ENCODE data around the gene TP53INP2.

Gene TP53INP2

GRCh38 chr20:34712525-34713192, 8.5 kb downstream of the TP53INP2 start:
- TF ChIP-seq GATA3 (IDR thresholded peaks at IDR 0.05; ENCODE audit: low read depth, low read length): no peak
- no peak for TF ChIP-seq GATA2 (IDR thresholded peaks at IDR 0.05; ENCODE audit: low read depth, low read length)

DNA sequence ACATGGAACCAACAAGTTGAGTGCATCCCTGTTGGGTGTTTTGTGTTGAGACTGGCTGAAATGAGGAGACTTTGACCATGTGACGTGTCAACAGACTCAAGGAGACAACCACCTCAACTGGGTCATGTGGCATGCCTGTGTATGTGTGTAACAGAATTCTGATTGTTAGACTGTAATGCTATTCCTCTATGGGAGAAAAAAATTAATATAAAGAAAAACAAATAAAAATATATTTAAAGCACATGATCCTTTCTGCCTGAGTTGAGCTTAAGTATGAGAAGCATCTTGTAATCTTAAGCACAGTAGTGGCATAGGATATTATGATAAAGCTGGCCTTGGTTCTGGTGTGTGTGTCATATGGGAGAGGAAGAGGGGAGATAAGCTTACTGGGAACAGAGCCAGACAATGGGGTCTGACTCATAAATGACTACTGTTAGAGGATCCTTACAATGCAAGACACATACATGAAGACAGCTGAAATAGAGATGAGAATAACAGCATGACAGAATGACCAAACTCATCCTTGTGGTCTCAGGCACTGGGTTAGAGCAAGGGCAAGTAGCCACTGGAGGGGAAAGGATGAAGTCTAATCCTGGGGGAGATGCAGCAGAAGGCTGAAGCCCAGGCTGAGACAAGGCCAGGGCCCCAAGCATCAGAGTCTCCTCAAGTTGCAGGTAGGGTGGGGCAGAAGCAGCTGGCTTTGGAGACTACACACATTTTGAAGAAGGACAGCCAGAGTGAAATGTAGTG, 9.2 kb downstream of the TP53INP2 start:
- TF ChIP-seq GATA2 (IDR thresholded peaks at IDR 0.05; ENCODE audit: low read depth, low read length): no peak

DNA sequence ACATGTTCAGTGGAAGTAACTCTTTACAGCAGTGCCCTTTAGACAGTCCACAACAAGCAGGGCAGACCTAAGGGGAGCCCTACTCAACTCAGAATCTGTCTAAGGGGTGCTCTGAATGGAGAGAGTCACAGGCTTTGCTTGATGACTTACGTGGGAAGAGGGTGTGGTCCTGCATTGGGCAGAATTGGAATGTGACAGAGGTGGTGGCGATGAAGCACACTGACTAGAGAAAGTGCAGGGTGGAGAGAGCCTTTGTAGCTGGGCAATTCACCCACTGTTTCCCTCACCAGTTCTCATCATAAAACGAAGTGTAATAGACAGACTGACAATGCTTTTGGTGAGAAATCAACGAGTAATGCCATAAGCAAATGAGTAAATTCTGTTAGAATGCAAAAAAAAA, 11.2 kb downstream of the TP53INP2 start:
- TF ChIP-seq GATA3 (IDR thresholded peaks at IDR 0.05; ENCODE audit: low read depth, low read length) (no peak), GATA2 (IDR thresholded peaks at IDR 0.05; ENCODE audit: low read depth, low read length) (no peak)

DNA sequence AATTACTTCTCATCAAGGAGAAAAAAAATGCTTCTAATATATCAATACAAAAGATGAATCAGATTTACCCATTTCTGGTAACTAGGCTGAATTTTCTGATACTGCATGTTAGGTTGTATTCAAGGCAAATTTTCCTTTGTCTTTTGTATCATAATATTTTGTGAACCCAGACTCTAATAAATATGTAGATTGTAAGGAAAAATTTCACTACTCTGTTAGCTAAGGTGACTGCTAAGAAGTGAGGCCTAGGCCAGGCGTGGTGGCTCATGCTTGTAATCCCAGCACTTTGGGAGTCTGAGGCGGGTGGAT, 12.7 kb downstream of the TP53INP2 start:
- no peak for TF ChIP-seq GATA3 (IDR thresholded peaks at IDR 0.05; ENCODE audit: low read depth, low read length)
- TF ChIP-seq GATA2 (IDR thresholded peaks at IDR 0.05; ENCODE audit: low read depth, low read length): no peak

GRCh38 chr20:34717230-34718095, 13.3 kb downstream of the TP53INP2 start:
- TF ChIP-seq GATA2 (IDR thresholded peaks at IDR 0.05; ENCODE audit: low read depth, low read length): no peak
- TF ChIP-seq GATA3 (IDR thresholded peaks at IDR 0.05; ENCODE audit: low read depth, low read length): no peak

DNA sequence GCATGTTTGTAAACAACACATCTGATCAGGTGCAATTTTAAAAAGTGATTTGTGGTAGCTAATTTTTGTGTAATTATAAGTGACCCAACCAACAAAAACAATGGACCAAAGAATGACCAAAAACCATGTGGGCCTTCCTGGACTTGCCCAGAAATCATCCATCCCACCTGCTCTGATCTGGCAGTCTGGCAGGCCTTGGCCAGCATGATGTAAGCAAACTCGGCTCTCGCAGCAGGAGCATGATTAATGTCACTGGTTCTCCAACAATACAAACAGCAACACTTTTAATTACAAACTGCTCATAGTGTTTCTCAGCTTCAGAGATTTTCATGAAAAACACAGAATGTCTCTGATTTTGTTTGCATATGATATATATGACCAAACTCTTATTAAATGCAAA, 16.1 kb downstream of the TP53INP2 start:
- TF ChIP-seq GATA3 (IDR thresholded peaks at IDR 0.05; ENCODE audit: low read depth, low read length): no peak
- TF ChIP-seq GATA2 (IDR thresholded peaks at IDR 0.05; ENCODE audit: low read depth, low read length): no peak

- TF ChIP-seq GATA2 (IDR thresholded peaks at IDR 0.05; ENCODE audit: low read depth, low read length): no peak
- TF ChIP-seq GATA3 (IDR thresholded peaks at IDR 0.05; ENCODE audit: low read depth, low read length): no peak
Measured at GRCh38 chr20:34724172-34724571, 20.0 kb downstream of the TP53INP2 start.

DNA sequence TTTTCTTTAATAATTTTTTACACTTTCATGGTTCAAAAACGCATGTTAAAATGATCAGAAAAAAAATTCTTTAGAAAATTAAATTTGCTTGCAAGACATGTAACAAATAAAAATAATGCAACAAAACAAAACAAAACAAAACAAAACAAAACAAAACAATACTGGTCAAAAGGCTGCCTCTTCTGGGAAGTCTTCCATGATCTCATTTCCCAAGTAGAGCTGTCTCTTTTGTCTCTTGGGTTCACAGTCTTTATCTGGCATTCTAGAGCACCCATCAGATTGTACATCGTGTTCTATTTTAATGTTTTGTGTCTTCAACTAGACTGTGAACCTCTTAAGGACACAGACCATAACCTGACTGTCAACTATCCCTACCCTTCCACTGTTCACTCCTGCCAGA, 25.3 kb downstream of the TP53INP2 start:
- TF ChIP-seq GATA3 (IDR thresholded peaks at IDR 0.05; ENCODE audit: low read depth, low read length) (no peak), GATA2 (IDR thresholded peaks at IDR 0.05; ENCODE audit: low read depth, low read length) (no peak)

GRCh38 chr20:34732523-34732922, 28.4 kb downstream of the TP53INP2 start:
- TF ChIP-seq GATA3 (IDR thresholded peaks at IDR 0.05; ENCODE audit: low read depth, low read length) (no peak), GATA2 (IDR thresholded peaks at IDR 0.05; ENCODE audit: low read depth, low read length) (no peak)

GRCh38 chr20:34736106-34736735, 32.1 kb downstream of the TP53INP2 start:
- TF ChIP-seq GATA3 (IDR thresholded peaks at IDR 0.05; ENCODE audit: low read depth, low read length) (no peak), GATA2 (IDR thresholded peaks at IDR 0.05; ENCODE audit: low read depth, low read length) (no peak)

DNA sequence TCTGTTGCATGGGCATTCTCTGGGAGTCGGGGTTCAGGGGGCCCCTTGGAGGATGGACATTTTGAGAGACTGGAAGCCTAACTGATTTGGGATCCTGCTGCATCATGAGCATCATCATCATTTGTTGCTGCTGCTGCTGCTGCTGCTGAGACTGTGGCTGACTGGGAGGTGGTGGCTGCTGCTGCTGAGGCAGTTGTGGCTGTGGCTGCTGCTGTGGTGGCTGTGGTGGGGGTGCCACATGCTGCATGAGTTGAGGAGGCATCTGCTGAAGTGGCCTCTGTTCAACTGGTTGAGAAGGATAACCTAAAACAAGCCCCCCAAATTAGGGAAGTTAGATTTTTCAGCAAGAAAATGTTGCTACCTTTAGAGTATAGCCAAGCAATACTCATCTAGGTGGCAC, 38.9 kb downstream of the TP53INP2 start:
- TF ChIP-seq GATA2 (IDR thresholded peaks at IDR 0.05; ENCODE audit: low read depth, low read length): no peak
- TF ChIP-seq GATA3 (IDR thresholded peaks at IDR 0.05; ENCODE audit: low read depth, low read length): no peak

DNA sequence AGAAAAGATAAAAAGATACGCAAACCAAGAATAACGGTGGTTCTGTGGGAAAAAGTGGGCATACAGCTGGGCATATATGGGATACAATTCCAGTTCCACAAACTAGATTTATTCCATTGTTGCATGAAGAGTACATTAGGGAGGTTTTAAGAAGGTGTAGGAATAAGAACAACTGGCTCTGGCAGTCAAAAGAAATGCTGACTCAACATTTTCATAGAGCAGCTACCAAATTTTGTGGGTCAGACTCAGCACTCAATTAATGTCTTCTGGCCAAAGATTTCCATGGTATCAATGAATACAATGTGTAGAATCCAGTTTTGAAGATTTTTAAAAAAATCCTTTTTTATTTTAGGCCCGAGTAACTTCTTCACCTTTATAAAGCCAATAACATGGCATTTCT, 40.2 kb downstream of the TP53INP2 start:
- TF ChIP-seq GATA2 (IDR thresholded peaks at IDR 0.05; ENCODE audit: low read depth, low read length) (no peak), GATA3 (IDR thresholded peaks at IDR 0.05; ENCODE audit: low read depth, low read length) (no peak)

GRCh38 chr20:34744847-34745246, 40.7 kb downstream of the TP53INP2 start:
- TF ChIP-seq GATA2 (IDR thresholded peaks at IDR 0.05; ENCODE audit: low read depth, low read length): no peak
- TF ChIP-seq GATA3 (IDR thresholded peaks at IDR 0.05; ENCODE audit: low read depth, low read length): no peak

DNA sequence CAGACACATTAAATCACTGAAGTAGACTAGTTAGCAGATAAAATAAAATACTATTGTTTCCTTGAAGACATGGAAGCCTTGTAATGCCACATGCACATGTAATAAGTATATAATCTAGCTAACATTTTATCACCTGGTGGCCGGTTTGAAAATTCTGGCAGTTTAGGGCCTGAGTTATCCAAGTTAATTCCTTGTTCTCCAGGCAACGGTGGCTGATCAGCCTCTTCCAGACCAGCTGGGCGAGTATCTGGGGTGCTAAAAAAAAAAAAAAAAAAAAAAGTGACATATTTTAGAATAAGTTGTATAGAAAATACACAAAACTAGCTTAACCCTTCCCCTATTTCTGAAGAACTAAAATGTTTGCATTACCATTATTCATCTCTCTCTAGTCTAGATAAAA, 42.5 kb downstream of the TP53INP2 start:
- TF ChIP-seq GATA2 (IDR thresholded peaks at IDR 0.05; ENCODE audit: low read depth, low read length) (no peak), GATA3 (IDR thresholded peaks at IDR 0.05; ENCODE audit: low read depth, low read length) (no peak)
